ENCODE data around the gene RALA. TPM values are rescaled to one million over a fixed set of nuclear protein-coding genes. Genes with fewer than 3 reads are reported as not detected.

The RALA gene
- total and polyA plus RNA-seq, 2 of the 13 experiments (the other 11 are each of a cell fraction or from before 2014, with no cell fraction given) = 11.8 to 19.5 TPM

GRCh38 chr7:39750253-39751077 is 127.1 kb downstream of the RALA start (continued):
- TF ChIP-seq HNF4G (IDR thresholded peaks at IDR 0.05; ENCODE audit: borderline replicate concordance, low read depth, low read length) = peak; percentile 54; the same call in 1 of the 2 replicates
- TF ChIP-seq HNF4G (CRISPR knock-in tag; IDR thresholded peaks at IDR 0.05; ENCODE audit: borderline replicate concordance, low read depth) = no peak
- peak; percentile 80; the same call in 1 of the 2 replicates for TF ChIP-seq KDM1A (CRISPR knock-in tag; IDR thresholded peaks at IDR 0.05)
- TF ChIP-seq TCF7 (IDR thresholded peaks at IDR 0.05; ENCODE audit: low read depth) = peak; percentile 36
- TF ChIP-seq TEAD3 (CRISPR knock-in tag; optimal IDR thresholded peaks at IDR 0.05; ENCODE audit: borderline replicate concordance) = peak; percentile 97
- peak in 1 of 2 experiments; percentile 17; a peak in 1 of 4 replicates for TF ChIP-seq NR2F1 (CRISPR knock-in tag; IDR thresholded peaks at IDR 0.05)
- TF ChIP-seq BHLHE40 (IDR thresholded peaks at IDR 0.05; ENCODE audit: low read length) = peak; percentile 24; the same call in 1 of the 2 replicates
- TF ChIP-seq FOXJ3 (CRISPR knock-in tag; IDR thresholded peaks at IDR 0.05; ENCODE audit: borderline replicate concordance) = no peak
- no peak for TF ChIP-seq ISX (CRISPR knock-in tag; conservative IDR thresholded peaks at IDR 0.05)
- TF ChIP-seq THAP11 (CRISPR knock-in tag; IDR thresholded peaks at IDR 0.05) = no peak
- TF ChIP-seq NR2F6 (IDR thresholded peaks at IDR 0.05) = no peak
- 0 out of 2 replicates have a peak, but pooled peaks have one; percentile 5 for TF ChIP-seq NR2F6 (CRISPR knock-in tag; IDR thresholded peaks at IDR 0.05)
- TF ChIP-seq ASH2L (IDR thresholded peaks at IDR 0.05; ENCODE audit: insufficient read length, low read depth, low read length) = peak; percentile 48
- TF ChIP-seq, protein P1, sequence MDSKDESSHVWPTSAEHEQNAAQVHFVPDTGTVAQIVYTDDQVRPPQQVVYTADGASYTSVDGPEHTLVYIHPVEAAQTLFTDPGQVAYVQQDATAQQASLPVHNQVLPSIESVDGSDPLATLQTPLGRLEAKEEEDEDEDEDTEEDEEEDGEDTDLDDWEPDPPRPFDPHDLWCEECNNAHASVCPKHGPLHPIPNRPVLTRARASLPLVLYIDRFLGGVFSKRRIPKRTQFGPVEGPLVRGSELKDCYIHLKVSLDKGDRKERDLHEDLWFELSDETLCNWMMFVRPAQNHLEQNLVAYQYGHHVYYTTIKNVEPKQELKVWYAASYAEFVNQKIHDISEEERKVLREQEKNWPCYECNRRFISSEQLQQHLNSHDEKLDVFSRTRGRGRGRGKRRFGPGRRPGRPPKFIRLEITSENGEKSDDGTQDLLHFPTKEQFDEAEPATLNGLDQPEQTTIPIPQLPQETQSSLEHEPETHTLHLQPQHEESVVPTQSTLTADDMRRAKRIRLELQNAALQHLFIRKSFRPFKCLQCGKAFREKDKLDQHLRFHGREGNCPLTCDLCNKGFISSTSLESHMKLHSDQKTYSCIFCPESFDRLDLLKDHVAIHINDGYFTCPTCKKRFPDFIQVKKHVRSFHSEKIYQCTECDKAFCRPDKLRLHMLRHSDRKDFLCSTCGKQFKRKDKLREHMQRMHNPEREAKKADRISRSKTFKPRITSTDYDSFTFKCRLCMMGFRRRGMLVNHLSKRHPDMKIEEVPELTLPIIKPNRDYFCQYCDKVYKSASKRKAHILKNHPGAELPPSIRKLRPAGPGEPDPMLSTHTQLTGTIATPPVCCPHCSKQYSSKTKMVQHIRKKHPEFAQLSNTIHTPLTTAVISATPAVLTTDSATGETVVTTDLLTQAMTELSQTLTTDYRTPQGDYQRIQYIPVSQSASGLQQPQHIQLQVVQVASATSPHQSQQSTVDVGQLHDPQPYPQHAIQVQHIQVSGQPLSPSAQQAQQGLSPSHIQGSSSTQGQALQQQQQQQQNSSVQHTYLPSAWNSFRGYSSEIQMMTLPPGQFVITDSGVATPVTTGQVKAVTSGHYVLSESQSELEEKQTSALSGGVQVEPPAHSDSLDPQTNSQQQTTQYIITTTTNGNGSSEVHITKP (CRISPR knock-in tag; IDR thresholded peaks at IDR 0.05; ENCODE audit: low read depth) = no peak
- no peak for TF ChIP-seq SP4 (CRISPR knock-in tag; IDR thresholded peaks at IDR 0.05)
